ENCODE measurements around the gene INPP4B.

DNA sequence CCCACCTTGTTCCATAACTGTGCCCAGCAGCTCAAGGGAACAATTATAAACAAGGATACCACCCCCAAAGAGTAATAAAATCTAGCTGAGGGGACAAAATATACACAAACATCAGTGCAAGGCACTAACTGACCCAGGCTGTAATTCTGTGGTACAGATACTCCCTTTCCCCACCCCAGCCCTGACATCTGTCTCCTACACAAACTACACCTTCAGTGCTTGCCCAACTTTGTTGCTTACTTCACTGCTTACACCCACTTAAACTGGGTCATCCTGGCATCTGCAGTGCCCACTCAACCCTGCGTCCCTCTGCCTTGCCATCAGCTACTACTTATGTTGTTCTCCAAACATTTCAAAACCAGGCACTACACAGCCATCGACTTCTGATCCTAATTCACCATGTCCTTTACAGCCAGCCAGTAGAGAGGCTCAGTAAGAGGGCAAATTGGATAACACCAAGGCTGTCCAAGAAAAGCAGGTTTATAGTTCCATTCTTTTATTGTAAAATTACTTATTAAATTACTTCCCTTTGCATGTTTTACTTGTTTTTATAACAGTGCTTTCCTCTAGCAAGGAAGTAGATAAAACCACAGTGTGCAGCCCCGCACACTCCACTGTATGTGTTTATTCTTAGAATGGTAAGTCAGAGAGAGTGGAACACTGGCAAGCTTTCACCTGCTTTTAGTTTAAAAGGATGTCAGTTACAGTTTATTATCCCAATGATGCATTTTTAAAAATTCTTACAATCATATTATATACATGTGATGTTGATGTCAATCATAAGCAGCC, 149.6 kb downstream of the INPP4B start:
- TF ChIP-seq, protein P1, sequence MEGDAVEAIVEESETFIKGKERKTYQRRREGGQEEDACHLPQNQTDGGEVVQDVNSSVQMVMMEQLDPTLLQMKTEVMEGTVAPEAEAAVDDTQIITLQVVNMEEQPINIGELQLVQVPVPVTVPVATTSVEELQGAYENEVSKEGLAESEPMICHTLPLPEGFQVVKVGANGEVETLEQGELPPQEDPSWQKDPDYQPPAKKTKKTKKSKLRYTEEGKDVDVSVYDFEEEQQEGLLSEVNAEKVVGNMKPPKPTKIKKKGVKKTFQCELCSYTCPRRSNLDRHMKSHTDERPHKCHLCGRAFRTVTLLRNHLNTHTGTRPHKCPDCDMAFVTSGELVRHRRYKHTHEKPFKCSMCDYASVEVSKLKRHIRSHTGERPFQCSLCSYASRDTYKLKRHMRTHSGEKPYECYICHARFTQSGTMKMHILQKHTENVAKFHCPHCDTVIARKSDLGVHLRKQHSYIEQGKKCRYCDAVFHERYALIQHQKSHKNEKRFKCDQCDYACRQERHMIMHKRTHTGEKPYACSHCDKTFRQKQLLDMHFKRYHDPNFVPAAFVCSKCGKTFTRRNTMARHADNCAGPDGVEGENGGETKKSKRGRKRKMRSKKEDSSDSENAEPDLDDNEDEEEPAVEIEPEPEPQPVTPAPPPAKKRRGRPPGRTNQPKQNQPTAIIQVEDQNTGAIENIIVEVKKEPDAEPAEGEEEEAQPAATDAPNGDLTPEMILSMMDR (IDR thresholded peaks at IDR 0.05), result no peak
- no peak for TF ChIP-seq EZH2 (IDR thresholded peaks at IDR 0.05; ENCODE audit: borderline replicate concordance, insufficient read depth, low read depth, low read length, poor library complexity, severe bottlenecking)

All from B cell (primary cell).